Left hindlimb (tissue), 1 donor: ENCODE data around the gene ZSCAN22.

ENCODE experiments used
- DNase-seq: peaks from one replicate; pipeline ENCODE4 v3.0.0-alpha.2; 2018

ZSCAN22 gene

DNA sequence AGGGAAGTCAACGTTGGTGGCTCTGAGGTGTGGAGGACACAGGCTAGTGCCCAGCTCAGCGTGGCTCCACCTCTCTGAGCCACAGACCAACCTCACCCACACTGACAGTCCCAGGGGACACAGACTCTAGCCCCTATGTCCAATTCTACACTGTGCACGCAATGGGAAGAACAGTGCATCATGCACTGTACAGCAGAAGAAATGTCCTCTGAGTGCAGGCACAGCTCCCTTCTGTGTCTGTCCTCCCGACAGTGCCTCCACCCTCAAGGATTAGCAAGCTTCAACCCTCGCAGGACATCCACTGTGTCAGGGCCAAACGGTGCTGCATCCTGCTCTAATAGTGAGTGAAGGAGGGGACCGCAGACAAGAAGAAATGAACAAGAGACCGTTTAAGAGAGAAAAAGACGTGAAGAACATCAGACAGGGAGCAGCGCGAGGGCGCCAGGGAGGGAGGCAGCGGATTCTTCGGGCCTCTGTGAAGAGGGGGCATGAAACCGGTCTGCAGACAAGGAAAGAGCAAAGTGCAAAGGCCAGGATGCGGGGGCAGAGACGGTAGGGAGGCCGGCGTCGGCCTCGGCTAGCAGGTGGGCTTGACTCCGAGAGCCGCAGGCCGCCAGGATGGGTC lies 53.4 kb downstream of the ZSCAN22 start:
- DNase-seq, result no peak

DNA sequence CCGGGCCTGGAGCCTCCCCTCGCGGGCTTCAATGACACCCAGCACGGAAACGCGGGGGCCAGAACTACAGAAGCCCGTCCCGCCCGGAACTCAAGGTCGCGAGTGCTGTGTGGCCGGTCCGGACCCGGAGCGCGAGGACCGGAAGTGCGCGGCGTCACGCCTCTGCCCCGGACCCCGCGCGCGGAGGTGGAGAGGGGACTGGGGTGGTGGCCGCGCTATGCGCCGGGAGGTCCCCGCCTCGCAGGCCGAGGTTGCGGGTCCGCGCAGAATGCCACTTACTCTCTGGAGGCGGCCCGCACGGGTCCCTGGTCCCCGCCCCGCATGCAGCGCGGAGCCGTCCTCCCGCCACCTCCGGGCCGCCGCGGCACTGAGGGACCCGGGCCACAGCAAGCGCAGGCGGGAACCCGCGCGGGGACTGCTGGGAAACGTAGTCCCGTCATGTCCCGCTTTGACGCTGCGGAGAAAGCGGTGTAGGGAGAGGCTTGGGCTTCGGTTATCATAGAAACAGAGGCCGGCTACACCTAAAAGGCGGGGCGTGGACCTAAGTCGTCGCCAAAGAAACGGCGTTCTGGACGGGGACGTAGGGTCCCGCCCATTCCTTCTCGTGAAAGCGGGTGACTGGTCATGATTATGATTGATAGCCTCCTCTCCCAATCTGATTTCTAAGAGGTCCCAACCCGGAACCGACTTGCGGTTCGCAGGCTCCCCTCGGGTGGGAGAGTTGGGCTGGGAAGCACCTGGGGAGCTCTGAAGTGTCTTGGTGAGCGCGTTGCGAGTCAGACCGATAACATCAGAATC lies 54.1 kb downstream of the ZSCAN22 start, which contains the start of gene ZNF837:
Gene ZNF837 (minus strand): TSS at position 369 of the 798 bp plus-strand sequence. CDS start 11,698 bp downstream, outside the sequence.
- peak; percentile 98 for DNase-seq

DNA sequence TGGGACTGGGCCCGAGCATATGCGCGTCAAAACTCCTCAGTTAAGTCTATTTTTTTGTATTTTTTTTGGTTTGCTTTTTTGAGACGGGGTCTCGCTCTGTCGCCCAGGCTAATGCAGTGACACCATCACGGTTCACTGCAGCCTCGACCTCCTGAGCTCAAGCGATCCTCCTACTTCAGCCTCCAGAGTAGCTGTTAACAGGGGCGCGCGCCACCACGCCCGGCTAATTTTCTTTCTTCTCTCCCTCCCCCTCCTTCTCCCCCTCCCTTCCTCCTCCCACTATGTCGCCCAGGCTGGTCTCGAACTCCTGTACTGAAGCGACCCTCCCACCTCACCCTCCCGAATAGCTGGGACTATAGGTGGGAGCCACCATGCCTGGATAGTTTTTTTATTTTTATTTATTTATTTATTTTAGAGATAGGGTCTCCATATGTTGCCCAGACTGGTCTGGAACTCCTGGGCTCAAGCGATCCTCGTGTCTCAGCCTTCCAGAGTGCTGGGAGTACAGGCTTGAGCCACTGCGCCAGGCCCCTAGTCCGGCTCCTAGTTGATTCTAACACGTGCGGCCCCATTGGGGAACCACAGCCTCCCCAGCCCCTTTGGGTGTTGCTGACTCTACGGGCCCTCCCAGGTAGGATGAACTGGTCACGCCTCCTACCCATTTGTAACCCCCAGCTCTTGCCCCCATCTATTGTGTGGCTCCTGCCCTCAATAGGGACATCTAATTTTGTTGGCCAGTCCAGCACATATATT lies 54.8 kb downstream of the ZSCAN22 start:
- DNase-seq, result peak; percentile 12

DNA sequence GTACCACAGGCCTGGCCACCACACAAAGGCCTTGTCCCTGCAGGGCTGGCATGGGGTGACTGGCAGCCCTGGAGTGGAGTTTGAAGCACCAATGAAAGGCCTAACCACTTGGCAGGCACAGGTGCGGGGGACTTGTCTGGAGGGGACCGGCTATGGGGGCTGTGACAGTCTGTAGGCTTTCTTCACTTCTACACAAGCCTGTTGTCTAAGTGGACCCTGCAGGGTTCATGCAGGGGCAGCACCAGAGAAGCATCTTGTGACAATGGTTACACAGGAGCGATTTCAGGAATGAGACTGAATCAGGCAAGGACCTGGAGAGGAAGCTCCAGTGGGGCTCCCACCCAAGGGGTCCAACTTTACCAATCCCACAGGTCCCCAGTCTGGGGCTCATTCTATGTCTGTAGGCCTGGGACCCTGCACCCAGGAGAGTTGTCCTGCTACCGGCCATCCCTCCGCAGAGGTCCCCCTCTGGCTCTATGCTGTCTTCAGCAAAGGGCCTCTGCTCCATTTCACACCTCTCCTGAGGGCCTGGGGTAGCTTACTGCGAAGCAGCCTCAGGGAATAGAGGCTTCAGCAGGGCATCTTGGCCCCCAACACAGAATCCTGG lies 56.3 kb downstream of the ZSCAN22 start:
- peak; percentile 13 for DNase-seq

DNA sequence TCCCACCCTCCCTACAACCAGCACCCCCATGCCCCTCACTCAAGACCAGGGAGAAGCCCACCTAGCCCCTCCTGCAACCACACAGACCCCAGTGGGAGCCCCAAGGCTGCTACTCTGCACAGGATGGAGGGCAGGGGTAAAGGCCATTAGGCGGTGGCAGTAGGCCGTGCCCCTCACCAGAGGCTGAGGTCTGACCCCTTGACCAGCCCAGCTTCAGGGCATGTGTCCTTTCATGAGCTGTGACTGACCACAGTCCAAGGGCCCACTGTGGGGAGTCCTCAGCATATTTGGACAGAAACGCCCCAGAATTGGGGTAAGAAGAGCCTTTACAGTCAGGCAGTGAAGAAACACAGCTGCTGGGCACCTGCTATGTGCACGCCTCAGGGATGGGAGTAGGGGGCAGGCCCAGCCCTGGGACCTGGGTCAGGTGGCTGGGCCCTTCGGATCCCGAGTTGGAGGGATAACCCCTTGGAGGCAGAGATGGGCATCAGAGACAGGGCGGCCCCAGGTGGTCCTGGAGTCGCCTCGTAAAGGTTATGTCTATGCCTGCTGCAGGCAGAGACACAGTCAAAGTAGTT lies 58.6 kb downstream of the ZSCAN22 start:
- DNase-seq, result peak; percentile 31

DNA sequence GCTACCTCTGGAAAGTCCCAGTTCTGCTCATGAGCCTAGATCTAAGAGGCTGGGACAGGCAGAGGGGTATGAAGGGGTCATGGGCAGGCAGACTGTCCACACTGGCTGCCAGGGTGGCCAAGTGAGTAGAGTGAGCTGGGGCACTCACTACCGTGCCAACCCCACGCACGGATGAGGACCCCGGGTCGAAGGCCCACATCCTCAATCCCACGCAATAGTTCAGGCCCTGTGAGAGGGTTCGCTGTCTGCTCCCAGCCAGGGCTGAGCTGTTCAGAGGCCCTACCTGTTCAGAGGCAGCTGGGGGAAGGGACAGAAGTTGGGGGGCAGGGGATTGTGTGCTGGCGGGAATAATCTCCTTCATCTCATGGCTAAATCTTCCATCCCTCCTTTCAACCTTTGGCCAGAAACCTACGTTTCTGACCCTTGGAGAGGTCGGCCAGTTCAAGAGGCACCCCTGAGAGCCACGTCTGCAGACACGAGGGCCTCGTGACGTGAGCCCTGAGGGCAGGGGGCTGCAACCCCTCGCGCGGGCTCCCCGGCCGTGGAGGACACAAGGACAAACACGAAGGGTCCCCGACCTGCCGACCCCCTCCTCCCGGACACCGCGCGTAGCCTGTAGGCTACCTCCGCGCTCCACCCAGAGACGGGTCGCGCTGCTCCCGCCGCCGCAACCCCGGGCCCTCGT lies 59.2 kb downstream of the ZSCAN22 start:
- DNase-seq, result peak; percentile 37

DNA sequence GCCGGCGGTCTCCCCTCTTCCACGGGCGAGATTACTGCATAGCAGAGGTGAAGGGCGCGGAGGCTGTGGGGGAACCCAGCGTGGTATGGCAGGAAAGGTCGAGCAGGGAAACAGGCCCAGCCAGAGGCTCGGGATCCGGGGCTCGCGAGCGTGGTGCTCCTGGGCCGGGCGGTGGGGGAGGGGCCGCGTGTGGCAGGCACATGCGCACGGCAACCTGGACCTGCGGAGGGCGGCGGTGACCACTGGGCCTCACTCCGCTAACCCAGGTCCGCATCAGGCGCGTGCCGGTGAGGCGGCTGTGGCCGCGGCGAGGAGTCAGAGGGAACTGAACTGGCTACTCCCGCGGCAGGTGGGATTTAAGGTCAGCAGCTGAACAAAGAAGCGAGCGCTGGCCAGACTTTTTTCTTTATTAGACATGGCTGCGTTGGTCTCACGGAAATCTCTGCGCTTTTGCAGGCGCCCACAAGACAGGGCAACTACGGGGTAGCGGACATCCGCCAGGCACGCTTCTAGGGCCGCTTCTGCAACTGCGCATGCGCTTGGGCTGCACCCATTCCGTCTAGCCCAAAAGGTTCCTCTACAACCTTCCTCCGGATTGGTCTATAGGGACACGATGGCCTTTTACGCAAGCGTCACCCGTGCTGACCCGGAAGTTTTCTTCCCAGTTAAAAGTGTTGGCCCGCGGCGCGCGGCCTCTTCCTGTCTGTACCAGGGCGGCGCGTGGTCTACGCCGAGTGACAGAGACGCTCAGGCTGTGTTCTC lies 60.0 kb downstream of the ZSCAN22 start, which contains the start of gene RPS5:
Gene RPS5 (plus strand): TSS at position 694 of the 762 bp plus-strand sequence. CDS start 869 bp downstream, outside the sequence.
- peak; percentile 97 for DNase-seq

DNA sequence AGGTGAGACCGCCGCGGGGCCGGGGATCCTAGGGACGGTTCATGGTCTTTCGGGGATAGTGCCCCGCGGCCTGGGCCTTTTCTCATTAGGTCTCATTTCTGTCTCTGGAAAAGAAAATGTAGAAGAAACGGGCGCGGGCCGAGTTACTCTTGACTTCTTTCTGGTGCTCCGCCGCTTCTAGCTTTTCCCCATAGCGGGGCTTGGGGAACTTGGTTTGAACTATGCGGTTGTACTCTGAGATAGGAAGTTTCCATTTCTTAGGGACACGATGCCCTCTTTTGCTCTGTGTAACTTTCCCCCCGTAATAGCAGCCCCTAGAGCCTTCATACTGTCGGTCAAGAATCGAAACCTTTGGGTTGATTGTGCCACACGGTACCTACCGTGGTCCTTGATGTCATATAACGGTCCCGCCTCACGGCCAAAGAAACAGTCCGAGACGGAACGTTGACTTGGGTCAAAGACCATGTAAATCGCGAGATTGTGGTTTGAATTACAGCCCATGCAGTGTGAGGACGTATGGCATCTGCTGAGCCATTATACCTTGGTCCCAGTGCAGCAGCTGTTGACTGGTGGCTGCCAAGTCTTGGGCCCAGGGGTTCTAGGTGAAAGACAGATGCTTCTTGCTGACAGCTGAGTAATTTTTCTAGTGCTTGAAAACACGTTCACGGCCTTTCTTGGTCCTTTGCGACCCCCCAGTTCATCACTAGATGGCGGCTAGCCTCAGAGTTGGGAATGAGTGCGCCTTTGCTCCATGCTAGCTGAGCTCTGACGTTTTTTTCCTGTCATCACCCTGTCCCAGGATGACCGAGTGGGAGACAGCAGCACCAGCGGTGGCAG lies 60.8 kb downstream of the ZSCAN22 start:
- DNase-seq, result no peak

DNA sequence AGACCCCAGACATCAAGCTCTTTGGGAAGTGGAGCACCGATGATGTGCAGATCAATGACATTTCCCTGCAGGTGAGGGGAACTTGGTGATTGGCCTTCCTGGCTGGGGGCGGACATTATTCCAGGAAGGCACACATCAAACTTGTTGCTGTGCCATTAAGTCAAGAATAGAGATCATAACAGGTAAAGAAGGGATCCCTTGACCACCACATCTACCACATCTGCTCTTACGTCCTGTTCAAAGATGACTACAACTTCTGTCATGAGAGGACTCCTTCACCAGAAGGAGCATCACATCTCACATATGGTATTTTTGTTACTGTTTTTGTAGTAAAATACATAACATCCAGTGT lies 61.4 kb downstream of the ZSCAN22 start:
- DNase-seq, result no peak
